ENCODE data around the gene SETD7.
"Not testable (repeated sequence)": the region's sequence is repeated elsewhere in the genome, so short reads cannot be mapped to it uniquely, and the experiment has no call there.

SETD7 gene

GRCh38 chr4:139508581-139509237 lies 47.3 kb downstream of the SETD7 start:
- DNase-seq, result no peak

DNA sequence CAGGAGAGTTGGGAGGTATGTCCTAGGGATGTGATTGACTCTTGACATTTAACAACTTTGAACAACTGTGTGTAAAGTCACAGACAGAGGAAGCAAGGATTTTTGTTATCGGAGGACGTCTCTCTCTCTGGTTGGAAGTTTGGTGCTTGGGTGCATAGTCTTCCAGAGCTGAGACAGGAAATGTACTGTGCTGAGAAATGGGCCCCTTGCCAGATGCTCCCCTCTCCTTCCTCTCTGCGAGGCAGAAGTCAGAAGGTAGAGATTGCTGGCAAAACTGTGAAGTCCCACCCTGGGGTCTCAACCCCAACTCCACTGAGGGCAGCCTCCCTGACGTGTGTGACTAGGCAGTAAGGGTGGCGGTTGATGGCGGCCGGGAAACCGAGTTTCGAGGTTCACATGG lies 49.2 kb downstream of the SETD7 start:
- DNase-seq, result no peak

DNA sequence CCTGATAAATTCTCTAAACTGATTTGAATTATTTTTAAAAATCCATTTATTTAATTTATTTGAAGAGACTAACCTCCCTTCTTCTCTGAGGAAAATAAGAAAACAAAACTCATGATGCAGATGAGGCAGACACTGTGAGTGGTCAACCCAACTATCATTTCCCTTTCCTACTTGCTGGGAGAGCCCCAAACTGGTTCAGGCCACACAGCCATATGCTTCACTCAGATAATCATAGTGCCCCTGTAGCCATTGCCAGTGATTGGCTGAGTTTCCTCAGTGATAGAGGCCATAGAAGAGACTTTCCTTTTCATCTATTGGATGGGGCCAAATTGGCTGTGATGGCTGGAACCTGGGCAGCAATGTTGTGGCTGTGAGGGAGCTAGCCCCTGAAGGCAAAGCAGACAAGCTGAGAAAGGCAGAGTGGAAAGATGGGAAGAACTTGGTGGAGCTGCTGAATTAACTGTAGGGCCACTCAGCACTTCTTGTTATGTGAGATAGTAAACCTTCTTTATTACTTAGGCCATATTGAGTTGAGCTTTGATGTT lies 52.3 kb downstream of the SETD7 start:
- no peak for DNase-seq

GRCh38 chr4:139501927-139502899 lies 53.8 kb downstream of the SETD7 start:
- no peak for DNase-seq

GRCh38 chr4:139501527-139501926 lies 54.5 kb downstream of the SETD7 start:
- DNase-seq, result no peak

DNA sequence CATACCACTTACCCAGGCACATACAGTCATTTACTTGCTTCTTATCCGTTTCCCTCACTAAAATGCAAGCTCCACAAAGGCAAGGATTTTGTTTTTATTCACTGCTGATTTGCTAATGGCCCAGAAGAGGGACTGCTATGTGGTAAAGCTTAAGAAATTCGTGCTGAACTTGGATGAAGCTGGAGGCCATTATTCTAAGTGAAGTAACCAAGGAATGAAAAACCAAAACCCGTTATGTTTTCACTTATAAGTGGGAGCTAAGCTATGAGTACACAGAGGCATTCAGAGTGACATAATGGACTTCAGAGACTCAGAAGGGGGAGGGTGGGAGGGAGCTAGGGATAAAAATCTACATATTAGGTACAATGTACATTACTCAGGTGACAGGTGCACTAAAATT lies 54.9 kb downstream of the SETD7 start:
- no peak for DNase-seq

- no peak for DNase-seq
Measured at GRCh38 chr4:139499186-139499585, 56.8 kb downstream of the SETD7 start.

DNA sequence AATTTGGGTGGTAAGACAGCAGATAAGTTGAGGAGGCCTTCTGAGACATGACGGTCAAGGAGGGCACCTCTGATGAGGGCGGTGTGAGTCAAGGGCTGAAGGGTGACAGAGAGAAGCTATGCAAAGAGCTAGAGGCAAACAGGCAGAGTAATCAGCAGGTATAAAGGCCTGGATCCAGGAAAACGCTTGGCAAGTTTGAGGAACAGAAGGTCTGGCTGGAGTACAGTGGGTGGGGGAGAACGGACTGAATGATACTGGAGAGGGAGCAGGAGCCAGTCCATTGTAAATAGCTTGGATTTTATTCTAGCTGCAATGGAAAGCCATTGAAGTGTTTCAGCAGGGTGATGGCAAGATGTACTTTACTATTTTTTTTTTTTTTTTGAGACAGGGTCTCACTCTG lies 62.8 kb downstream of the SETD7 start:
- DNase-seq, result no peak

DNA sequence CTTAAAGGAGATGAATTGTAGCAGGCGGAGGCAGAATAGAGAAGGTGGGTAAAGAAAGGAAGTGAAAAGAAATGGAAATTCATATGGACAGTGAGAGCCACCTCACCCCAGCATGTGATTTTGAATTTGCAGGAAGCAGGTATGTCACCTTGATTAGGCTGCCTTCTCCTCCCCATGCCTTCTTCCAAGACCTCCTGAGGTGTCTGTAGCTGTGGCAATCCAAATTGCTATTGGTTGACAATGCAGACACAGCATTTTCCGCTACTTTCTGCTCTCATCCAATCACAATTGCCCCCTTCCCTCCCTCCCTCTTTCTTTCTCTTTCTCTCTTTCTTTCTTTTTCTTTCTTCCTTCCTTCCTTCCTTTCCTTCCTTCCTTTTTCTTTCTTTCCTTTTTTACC lies 63.6 kb downstream of the SETD7 start:
- DNase-seq, result no peak

DNA sequence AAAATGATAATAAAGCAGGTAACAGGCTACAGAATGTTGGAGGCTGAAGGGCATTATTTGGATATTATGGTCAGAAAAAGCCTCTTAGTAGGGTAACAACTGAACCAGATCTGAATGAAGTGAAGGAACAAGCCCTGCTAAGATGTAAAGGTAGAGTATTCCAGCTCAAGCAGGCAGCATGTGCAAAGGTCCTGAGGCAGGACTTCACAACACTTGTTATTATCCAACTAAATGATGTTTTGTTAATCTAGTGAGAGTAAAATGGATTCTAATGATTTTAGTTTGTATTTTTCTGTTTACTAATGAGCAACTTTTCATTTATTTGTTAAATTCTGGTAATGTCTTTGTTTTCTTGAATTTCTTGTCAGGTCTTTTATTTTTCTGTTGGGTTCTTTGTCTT lies 66.4 kb downstream of the SETD7 start:
- no peak for DNase-seq

GRCh38 chr4:139488442-139488841 lies 67.6 kb downstream of the SETD7 start:
- no peak for DNase-seq

GRCh38 chr4:139484783-139485311 lies 71.2 kb downstream of the SETD7 start:
- DNase-seq, result no peak

- DNase-seq, result no peak
Measured at GRCh38 chr4:139483000-139483399, 73.0 kb downstream of the SETD7 start.

- DNase-seq, result no peak
Measured at GRCh38 chr4:139481465-139481864, 74.6 kb downstream of the SETD7 start.

DNA sequence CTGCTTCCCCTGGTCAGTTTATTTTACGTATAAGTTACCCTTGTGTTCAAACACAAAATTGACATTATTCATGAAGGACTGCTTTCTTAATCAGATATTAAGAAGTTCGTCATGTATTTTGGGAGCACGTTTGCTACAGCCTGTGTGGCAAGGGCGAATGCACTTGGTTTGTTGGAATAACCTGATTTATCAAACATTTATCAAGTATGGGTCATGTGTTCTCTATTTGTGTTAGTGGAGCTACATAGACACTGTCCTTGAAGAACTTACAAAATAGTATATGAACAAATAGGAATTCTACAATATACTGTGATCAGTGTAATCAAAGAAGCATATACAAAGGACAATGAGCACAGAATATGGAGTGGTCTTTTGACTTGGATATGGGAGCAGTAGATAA lies 79.7 kb downstream of the SETD7 start:
- DNase-seq, result no peak

DNA sequence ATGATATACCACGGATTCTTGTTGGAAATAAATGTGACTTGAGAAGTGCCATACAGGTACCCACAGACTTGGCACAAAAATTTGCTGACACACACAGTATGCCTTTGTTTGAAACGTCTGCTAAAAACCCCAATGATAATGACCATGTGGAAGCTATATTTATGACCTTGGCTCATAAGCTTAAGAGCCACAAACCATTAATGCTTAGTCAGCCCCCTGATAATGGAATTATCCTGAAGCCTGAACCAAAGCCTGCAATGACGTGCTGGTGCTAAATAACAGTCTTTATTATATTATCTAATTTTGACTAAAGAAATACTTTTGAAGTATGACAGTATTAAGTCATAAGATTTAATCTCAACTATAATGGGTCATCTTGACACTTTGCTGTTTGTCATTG lies 83.2 kb downstream of the SETD7 start:
- DNase-seq, result no peak

- DNase-seq, result no peak
Measured at GRCh38 chr4:139470997-139471665, 84.9 kb downstream of the SETD7 start.

GRCh38 chr4:139470295-139470694 lies 85.7 kb downstream of the SETD7 start:
- DNase-seq, result no peak

DNA sequence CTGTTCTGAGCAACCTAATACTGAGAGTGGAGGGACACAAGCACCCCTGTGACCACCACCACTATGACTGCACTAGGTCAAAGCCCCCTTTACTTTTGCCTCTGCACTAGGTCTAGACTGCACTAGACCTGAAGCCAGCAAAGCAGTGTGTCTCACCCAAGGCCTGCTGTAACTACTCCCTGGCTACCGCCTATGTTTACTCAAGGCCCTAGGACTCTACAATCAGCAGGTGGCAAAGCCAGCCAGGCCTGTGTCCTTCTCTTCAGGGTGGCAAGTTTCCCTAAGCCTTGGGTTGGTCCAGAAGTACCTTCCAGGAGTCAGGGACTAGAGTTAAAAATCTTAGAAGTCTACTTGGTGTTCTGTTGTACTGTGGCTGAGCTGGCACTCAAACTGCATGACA lies 86.2 kb downstream of the SETD7 start:
- no peak for DNase-seq

DNA sequence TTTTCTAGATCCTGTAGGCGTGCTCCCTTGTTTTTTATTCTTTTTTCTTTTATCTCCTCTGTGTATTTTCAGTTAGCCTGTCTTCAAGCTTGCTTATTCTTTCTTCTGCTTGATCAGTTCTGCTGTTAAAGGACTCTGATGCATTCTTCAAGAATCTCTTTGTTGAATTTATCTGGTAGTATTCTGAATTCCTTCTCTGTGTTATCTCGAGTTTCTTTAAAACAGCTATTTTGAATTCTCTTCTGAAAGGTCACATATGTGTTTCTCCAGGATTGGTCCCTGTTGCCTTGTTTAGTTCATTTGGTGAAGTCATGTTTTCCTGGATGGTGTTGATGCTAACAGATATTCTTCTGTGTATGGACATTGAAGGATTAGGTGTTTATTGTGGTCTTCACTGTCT lies 86.8 kb downstream of the SETD7 start:
- no peak for DNase-seq

DNA sequence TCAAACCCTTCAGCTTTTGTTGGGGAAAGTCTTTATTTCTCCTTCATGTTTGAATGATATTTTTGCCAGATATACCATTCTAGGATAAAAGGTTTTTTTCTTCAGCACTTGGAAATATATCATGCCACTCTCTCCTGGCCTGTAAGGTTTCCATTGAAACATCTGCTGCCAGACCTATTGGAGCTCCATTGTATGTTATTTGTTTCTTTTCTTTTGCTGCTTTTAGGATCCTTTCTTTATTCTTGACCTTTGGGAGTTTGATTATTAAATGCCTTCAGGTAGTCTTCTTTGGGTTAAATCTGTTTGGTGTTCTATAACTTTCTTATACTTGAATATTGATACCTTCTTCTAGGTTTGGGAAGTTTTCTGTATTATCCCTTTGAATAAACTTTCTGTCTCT lies 87.3 kb downstream of the SETD7 start:
- DNase-seq, result not testable (repeated sequence)

GRCh38 chr4:139465922-139466321 lies 90.1 kb downstream of the SETD7 start:
- DNase-seq, result no peak

DNA sequence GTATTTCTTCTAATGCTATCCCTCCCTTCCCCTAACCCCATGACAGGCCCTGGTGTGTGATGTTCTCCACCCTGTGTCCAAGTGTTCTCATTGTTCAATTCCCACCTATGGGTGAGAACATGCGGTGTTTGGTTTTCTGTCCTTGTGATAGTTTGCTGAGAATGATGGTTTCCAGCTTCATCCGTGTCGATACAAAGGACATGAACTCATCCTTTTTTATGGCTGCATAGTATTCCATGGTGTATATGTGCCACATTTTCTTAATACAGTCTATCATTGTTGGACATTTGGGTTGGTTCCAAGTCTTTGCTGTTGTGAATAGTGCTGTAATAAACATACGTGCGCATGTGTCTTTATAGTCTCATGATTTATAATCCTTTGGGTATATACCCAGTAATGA lies 91.5 kb downstream of the SETD7 start:
- not testable (repeated sequence) for DNase-seq
